Measurements from ENCODE around the gene PDE4B. TPM values are rescaled to one million over a fixed set of nuclear protein-coding genes. Genes with fewer than 3 reads are reported as not detected.

PDE4B gene
- total RNA-seq, 4 donors from 2014 or later, result 5.5 to 13.6 (median 9.3) TPM

DNA sequence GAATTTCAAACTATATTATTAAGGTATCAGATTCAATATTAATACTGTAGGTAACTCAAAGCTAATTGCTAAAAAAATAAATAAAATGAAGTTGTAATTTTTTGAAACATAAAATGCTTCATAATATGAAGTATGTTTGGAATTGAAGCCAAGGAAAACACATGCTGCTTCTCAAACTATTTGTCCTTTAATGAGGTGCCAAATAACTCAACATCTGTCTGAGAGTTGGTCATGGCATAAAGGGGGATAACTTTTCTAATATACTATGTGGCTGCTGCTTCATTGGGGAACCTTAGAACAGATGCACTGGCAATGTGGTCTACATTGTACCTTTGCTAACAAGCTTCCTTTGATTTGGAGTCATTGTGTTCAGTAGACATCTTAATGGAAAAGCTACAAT is 96.7 kb downstream of the PDE4B start:
- intact Hi-C loops (cut with DNase I; ENCODE audit: low total_unique reads), result no loop called here
- no peak for TF ChIP-seq POLR2A (IDR thresholded peaks at IDR 0.05)
- TF ChIP-seq CTCF (IDR thresholded peaks at IDR 0.05), result no peak
- no peak overlapping the region for H3K4me3 ChIP-seq (ENCODE audit: low read depth, poor library complexity, severe bottlenecking)
- DNase-seq (ENCODE audit: low spot score in 2 of 2), result no peak

DNA sequence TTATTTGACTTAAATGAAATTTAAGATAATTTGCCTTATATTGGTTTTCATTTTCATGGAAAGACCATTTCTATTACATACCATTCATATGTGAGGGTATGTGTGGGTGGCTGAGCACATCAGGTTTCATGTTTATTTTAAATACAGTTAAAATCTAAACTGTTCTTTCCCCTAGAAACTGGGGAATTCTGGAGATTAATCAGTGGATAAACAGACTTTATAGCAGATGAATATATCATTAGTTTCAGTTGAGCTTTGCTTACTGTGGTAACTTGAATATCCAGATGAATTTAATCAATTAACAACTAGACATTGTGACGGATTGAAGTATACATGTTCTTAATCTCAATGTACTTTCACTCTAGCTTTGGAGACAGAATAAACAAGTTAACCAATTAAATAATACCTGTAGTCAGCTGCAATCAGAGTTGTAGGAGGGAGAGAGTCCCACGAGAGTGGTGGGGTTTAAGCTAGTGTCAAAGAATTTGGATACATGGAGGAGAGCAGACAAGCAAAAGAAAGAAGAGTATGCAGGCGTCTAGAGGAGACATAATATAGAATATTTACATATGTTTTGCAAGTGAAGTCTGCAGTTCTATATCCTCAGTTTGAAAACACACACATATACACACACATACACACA is 97.6 kb downstream of the PDE4B start:
- no peak for DNase-seq (ENCODE audit: low spot score in 2 of 2)
- intact Hi-C loops (cut with DNase I; ENCODE audit: low total_unique reads), result no loop called here
- 28 to 41% methylated on average over 3 of the region's 3 CpGs for WGBS, 2 donors

GRCh38 chr1:65894738-65895605 is 102.3 kb downstream of the PDE4B start:
- intact Hi-C loops (cut with DNase I; ENCODE audit: low total_unique reads), result no loop called here
- DNase-seq (ENCODE audit: low spot score in 2 of 2), result no peak
- TF ChIP-seq POLR2A (IDR thresholded peaks at IDR 0.05) (no peak), CTCF (IDR thresholded peaks at IDR 0.05) (no peak)
- H3K4me3 ChIP-seq (ENCODE audit: low read depth, poor library complexity, severe bottlenecking), result no peak overlapping the region
- WGBS, 2 donors, result 77 to 83% methylated on average over 8 of the region's 8 CpGs

More for the DNA sequence above, 97.6 kb downstream of the PDE4B start:
- no peak overlapping the region for H3K4me3 ChIP-seq (ENCODE audit: low read depth, poor library complexity, severe bottlenecking)
- TF ChIP-seq CTCF (IDR thresholded peaks at IDR 0.05) (no peak), POLR2A (IDR thresholded peaks at IDR 0.05) (no peak)

DNA sequence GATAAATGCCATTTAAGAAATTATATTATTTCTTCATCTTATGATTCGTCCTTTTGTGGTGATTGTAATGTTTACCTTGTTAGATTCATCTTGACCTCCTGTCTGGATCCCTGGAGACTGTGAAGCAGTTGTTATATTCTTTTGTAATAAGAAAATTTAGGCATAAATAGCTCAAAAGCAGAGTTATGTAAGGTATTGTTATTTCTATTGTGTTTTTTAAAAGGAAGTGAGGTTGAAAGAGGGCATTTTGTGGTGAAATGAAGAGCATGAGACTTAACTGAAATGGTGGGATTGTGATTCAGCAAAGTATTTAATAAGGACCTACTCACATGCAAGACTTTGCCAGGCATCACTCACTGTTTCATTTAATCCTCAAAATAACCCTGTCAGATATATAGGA is 104.0 kb downstream of the PDE4B start:
- WGBS, 2 donors, result 58 to 69% methylated on average over 1 of the region's 1 CpG
- TF ChIP-seq POLR2A (IDR thresholded peaks at IDR 0.05), result no peak
- TF ChIP-seq CTCF (IDR thresholded peaks at IDR 0.05), result no peak
- no peak overlapping the region for H3K4me3 ChIP-seq (ENCODE audit: low read depth, poor library complexity, severe bottlenecking)
- no peak for DNase-seq (ENCODE audit: low spot score in 2 of 2)
- intact Hi-C loops (cut with DNase I; ENCODE audit: low total_unique reads), result no loop called here

DNA sequence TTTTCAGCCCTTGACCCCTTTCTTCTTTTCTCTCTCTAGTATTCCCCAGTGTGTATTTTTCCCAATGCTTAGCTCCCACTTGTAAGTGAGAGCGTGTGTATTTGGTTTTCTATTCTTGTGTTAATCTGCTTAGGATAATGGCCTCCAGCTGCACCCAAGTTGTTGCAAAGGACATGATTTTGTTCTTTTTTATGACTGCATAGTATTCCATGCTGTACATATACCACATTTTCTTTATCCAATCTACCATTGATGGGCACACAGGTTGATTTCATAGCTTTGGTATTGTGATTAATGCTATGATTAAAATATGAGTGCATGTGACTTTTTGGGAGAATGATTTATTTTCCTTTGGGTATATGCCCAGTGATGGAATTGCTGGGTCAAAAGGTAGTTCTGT is 104.8 kb downstream of the PDE4B start:
- TF ChIP-seq POLR2A (IDR thresholded peaks at IDR 0.05), result no peak
- TF ChIP-seq CTCF (IDR thresholded peaks at IDR 0.05), result no peak
- no peak for DNase-seq (ENCODE audit: low spot score in 2 of 2)
- intact Hi-C loops (cut with DNase I; ENCODE audit: low total_unique reads), result no loop called here
- 85 to 100% methylated on average over 1 of the region's 1 CpG for WGBS, 2 donors
- H3K4me3 ChIP-seq (ENCODE audit: low read depth, poor library complexity, severe bottlenecking), result no peak overlapping the region

All from lower leg skin (tissue), 4 donors.